Activated T-helper 17 cell treated with anti-CD3 and anti-CD28 coated beads, Interleukin-2, amount 50 U/mL, for 72 hours (primary cell): ENCODE results near the gene FAM200A. TPM values are rescaled to one million over a fixed set of nuclear protein-coding genes. Genes with fewer than 3 reads are reported as not detected.
A peak's percentile ranks its signal among the peaks of the same experiment; 100 is the strongest.
"Not testable (repeated sequence)": the region's sequence is repeated elsewhere in the genome, so short reads cannot be mapped to it uniquely, and the experiment has no call there.

Source experiments
- ATAC-seq: fragments of 150-1000 bp; cut with Tn5 transposase; replicated peaks from 2 replicates; pipeline ENCODE4 v1.10.0; 2021; ENCODE audit warnings: mild to moderate bottlenecking, moderate library complexity
- H3K27ac Mint-ChIP-seq: one replicate; pipeline ENCODE4 v1.8.0; 2022; ENCODE audit warnings: mixed read lengths
- H3K27me3 Mint-ChIP-seq: one replicate; pipeline ENCODE4 v1.8.0; 2022; ENCODE audit warnings: mixed read lengths
- H3K36me3 Mint-ChIP-seq: one replicate; pipeline ENCODE4 v1.8.0; 2022; ENCODE audit warnings: low read depth, mild to moderate bottlenecking, mixed read lengths
- H3K4me1 Mint-ChIP-seq: one replicate; pipeline ENCODE4 v1.8.0; 2022; ENCODE audit warnings: mixed read lengths
- H3K4me3 Mint-ChIP-seq: one replicate; pipeline ENCODE4 v1.8.0; 2022; ENCODE audit warnings: mild to moderate bottlenecking, mixed read lengths
- H3K9me3 Mint-ChIP-seq: one replicate; pipeline ENCODE4 v1.8.0; 2022; ENCODE audit warnings: mixed read lengths
- total RNA-seq, 2 donors: library from RNA; stranded (reverse); gene quantifications; one replicate each; pipeline ENCODE4 v1.2.3, GENCODE V29; 2022

Gene FAM200A
- 1 to 10 TPM; 2.7 to 5.5 TPM for total RNA-seq

- peak; percentile 100 for ATAC-seq
- Mint-ChIP-seq H3K4me1 (peaks cover 21% of the 10 kb centered on the region), H3K4me3 (peak within 1 kb of the TSS; percentile 98), H3K9me3 (no peaks in the 10 kb centered on the region), H3K36me3 (peaks cover 61% of the 10 kb centered on the region), H3K27ac (peak within 1 kb of the TSS; percentile 99), H3K27me3 (no peaks in the 10 kb centered on the region)
Observed at GRCh38 chr7:99551767-99552463, at the start of gene FAM200A. Gene FAM200A, minus strand, starts transcription at chr7:99552114. Its CDS starts 3,707 bp downstream, at chr7:99548407.

DNA sequence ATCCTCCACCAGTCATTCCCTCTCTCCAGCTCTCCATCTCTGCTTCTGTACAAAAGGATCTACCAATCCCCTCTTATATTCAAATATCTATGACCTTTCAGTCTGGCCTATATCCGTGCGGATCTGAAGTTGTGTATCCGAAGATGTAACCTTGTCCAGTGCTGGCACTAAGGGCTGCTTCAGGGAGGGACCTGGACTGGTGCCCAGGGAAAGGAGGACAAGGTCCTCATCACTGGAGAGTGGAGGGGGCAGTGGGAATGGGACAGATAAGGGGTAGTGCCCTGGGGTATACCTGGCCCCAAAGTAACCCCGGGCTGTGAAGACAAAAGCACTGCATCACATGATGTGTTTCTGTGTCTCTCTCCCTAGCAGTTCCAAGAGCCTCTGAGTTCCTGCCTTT, 47.9 kb upstream of the FAM200A start:
- Mint-ChIP-seq H3K36me3 (no peaks in the 10 kb centered on the region), H3K4me3 (no peak overlapping the region), H3K9me3 (no peaks in the 10 kb centered on the region), H3K27ac (no peak overlapping the region), H3K27me3 (no peaks in the 10 kb centered on the region), H3K4me1 (no peaks in the 10 kb centered on the region)
- no peak for ATAC-seq

GRCh38 chr7:99597762-99598501, 46.0 kb upstream of the FAM200A start, which contains the start of gene TMEM225B:
Gene TMEM225B, plus strand, starts transcription at chr7:99598267. Its CDS starts 6,122 bp downstream, at chr7:99604389.
- no peak within 1 kb of the TSS for H3K4me3 Mint-ChIP-seq
- H3K9me3 Mint-ChIP-seq: no peaks in the 10 kb centered on the region
- peak; percentile 15 for ATAC-seq
- no peak within 1 kb of the TSS for H3K27ac Mint-ChIP-seq
- no peaks in the 10 kb centered on the region for H3K27me3 Mint-ChIP-seq
- H3K36me3 Mint-ChIP-seq: no peaks in the 10 kb centered on the region
- no peaks in the 10 kb centered on the region for H3K4me1 Mint-ChIP-seq

DNA sequence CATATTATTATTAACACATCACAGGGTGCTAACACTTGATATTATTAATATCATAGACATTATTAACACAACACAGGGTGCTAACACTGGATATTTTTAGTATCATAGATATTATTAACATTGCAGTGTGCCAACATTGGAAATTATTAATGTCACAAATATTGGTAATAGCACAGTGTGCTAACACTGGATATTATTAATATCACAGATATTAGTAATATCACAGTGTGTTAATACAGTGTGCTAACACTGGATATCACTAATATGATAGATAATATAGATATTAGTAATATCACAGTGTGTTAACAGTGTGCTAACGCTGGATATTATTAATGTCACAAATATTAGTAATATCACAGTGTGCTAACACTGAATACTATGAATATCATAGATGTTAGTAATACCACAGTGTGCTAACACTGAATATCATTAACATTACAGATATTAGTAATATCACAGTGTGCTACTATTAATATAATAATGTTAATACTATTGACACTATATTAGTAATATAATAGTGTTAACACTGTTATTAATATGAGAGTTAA, 44.6 kb upstream of the FAM200A start:
- Mint-ChIP-seq H3K4me1 (no peaks in the 10 kb centered on the region), H3K36me3 (no peaks in the 10 kb centered on the region), H3K4me3 (no peak overlapping the region)

DNA sequence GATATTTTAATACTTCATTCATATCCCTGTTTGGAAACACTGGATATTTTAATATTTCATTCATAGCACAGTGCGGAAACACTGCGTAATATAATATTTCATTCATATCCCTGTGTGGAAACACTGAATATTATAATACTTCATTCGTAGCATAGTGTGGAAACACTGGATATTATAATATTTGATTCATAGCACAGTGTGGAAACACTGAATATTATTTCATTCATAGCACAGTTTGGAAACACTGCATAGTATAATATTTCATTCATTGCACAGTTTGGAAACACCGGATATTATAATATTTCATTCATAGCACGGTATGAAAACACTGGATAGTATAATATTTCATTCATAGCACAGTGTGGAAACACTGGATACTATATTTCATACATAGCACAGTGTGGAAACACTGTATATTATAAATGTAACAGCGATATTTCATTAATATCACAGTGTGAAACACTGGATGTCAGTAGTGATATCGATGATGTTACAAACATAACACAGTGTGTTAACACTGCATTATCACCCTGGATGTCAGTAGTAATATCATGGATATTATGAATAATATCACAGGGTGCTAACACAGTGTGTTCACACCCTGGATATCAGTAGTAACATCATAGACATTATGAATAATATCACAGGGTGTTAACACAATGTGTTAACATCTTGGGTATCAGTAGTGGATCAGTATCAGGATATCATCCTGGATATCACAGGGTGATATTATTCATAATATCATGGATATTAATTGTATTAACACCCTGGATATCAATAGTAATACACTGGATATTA, 43.2 kb upstream of the FAM200A start:
- ATAC-seq: peak; percentile 74
- H3K4me3 Mint-ChIP-seq: no peak overlapping the region
- no peaks in the 10 kb centered on the region for H3K27me3 Mint-ChIP-seq
- no peak overlapping the region for H3K27ac Mint-ChIP-seq
- H3K4me1 Mint-ChIP-seq: no peaks in the 10 kb centered on the region
- H3K9me3 Mint-ChIP-seq: no peaks in the 10 kb centered on the region
- no peaks in the 10 kb centered on the region for H3K36me3 Mint-ChIP-seq

More for the DNA sequence above, 44.6 kb upstream of the FAM200A start:
- Mint-ChIP-seq H3K27me3 (no peaks in the 10 kb centered on the region), H3K9me3 (no peaks in the 10 kb centered on the region), H3K27ac (no peak overlapping the region)
- ATAC-seq: no peak

DNA sequence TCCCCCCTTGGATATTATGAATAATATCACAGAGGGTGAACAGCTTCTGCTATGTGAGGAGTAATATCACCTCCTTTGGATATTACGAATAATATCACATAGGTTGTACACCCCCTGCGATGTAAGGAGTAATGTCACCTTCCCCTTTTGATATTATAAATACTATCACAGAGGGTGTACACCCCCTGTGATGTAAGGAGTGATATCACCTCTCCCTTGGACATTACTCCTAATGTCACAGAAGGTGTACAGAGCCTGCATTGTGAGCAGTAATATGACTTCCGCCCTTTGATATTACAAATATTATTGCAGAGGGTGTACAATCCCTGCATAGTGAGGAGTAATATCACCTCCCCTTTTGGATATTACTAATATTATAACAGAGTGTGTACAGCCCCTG, 37.0 kb upstream of the FAM200A start:
- ATAC-seq: peak; percentile 42
- Mint-ChIP-seq H3K27ac (no peak overlapping the region), H3K4me3 (no peak overlapping the region), H3K9me3 (no peaks in the 10 kb centered on the region), H3K4me1 (no peaks in the 10 kb centered on the region), H3K36me3 (no peaks in the 10 kb centered on the region), H3K27me3 (no peaks in the 10 kb centered on the region)

DNA sequence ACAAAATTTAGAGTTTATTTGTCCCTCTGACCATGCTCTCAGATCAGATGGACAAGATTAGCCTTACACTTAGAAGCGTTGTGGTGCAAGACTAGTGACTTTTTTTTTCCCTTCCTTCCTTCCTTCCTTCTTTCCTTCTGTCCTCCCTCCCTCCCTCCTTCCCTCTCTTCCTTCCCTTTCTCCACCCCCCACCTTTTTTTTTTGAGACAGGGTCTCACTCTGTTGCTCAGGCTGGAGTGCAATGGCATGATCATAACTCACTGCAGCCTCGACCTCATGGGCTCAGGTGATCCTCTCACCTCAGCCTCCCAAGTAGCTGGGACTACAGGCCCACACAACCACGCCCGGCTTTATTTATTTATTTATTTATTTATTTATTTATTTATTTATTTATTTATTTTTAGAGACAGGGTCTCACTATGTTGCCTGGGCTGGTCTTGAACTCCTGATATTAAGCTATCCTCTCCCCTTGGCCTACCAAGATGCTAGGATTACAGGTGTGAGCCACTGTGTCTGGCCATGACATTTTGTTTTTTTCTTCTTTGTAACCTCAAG, 28.9 kb upstream of the FAM200A start:
- Mint-ChIP-seq H3K4me3 (peak overlapping the region; percentile 88), H3K27ac (peak overlapping the region; percentile 65)
- not testable (repeated sequence) for H3K27me3 Mint-ChIP-seq, H3K4me1 Mint-ChIP-seq, H3K9me3 Mint-ChIP-seq, ATAC-seq, H3K36me3 Mint-ChIP-seq

GRCh38 chr7:99579956-99580777, 28.3 kb upstream of the FAM200A start:
- Mint-ChIP-seq H3K27ac (peak overlapping the region; percentile 65), H3K4me1 (peaks cover 8% of the 10 kb centered on the region), H3K4me3 (peak overlapping the region; percentile 88), H3K27me3 (no peaks in the 10 kb centered on the region), H3K9me3 (no peaks in the 10 kb centered on the region), H3K36me3 (no peaks in the 10 kb centered on the region)
- ATAC-seq: peak; percentile 70

DNA sequence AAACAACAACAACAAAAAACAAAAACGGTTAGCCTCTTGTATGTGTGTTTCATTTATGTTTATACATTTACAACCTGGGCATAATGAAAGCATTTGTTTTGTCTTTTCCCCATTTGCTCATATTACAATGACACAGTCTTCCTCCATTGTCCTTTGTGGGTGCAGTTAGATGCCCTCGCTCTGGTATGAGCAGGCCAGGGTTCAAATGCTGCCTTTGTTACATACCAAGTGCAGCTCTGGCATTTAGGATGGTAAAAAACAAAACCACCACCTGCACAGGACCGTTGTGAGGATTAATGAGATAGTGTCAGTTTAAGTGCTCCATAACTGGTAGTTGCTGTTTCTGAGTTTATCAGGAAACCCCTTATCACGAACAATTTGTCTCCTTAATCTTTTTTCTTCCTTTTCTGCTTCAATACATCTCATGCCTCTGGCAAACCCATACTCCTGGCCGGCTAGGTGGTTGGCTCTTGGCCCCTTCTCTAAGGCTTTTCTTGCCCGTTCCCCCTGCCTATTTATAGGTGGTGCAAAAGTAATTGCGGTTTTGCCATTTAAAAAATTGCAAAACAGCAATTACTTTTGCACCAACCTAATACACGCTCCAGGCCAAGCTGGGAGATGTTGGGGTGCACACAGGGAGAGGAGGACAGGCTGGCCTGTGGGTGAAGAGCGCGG, 27.5 kb upstream of the FAM200A start:
- H3K4me3 Mint-ChIP-seq: peak overlapping the region; percentile 88
- no peaks in the 10 kb centered on the region for H3K36me3 Mint-ChIP-seq
- H3K27ac Mint-ChIP-seq: no peak overlapping the region
- no peaks in the 10 kb centered on the region for H3K9me3 Mint-ChIP-seq
- ATAC-seq: no peak
- H3K4me1 Mint-ChIP-seq: peaks cover 8% of the 10 kb centered on the region
- H3K27me3 Mint-ChIP-seq: no peaks in the 10 kb centered on the region

DNA sequence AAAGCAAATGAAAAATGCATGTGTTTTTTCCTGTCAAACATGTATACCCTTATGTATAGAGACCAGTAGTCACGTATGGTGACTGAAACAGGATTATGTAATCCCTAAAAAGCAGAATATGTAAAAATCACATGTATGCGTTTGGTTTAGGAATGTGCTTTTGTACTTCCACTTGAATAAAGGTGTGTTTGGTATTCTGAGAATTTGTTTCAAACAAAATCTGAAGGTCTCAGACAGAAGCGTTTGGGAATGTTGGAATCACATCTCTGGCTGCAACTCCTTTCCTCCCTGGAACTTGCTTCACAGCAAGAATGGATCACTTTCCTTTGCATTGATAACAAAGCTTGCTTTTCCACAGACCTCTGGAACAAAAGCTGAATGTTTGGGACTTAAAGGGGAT, 24.3 kb upstream of the FAM200A start:
- H3K27ac Mint-ChIP-seq: no peak overlapping the region
- no peak for ATAC-seq
- peaks cover 28% of the 10 kb centered on the region for H3K36me3 Mint-ChIP-seq
- H3K9me3 Mint-ChIP-seq: no peaks in the 10 kb centered on the region
- peaks cover 7% of the 10 kb centered on the region for H3K4me1 Mint-ChIP-seq
- no peaks in the 10 kb centered on the region for H3K27me3 Mint-ChIP-seq
- H3K4me3 Mint-ChIP-seq: no peak overlapping the region

DNA sequence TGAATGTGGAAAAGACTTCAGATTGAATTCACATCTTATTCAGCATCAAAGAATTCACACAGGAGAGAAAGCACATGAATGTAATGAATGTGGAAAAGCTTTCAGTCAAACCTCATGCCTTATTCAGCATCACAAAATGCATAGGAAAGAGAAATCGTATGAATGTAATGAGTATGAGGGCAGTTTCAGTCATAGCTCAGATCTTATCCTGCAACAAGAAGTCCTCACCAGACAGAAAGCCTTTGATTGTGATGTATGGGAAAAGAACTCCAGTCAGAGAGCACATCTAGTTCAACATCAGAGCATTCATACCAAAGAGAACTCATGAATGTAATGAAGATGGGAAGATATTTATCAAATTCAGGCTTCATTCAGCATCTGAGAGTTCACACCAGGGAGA, 21.3 kb upstream of the FAM200A start:
- Mint-ChIP-seq H3K27me3 (no peaks in the 10 kb centered on the region), H3K27ac (no peak overlapping the region), H3K4me3 (no peak overlapping the region), H3K4me1 (no peaks in the 10 kb centered on the region), H3K9me3 (no peaks in the 10 kb centered on the region), H3K36me3 (peaks cover 58% of the 10 kb centered on the region)
- ATAC-seq: no peak

- Mint-ChIP-seq H3K36me3 (peaks cover 73% of the 10 kb centered on the region), H3K4me1 (no peaks in the 10 kb centered on the region), H3K4me3 (no peak overlapping the region), H3K9me3 (no peaks in the 10 kb centered on the region), H3K27ac (no peak overlapping the region), H3K27me3 (no peaks in the 10 kb centered on the region)
- no peak for ATAC-seq
Observed at GRCh38 chr7:99571768-99572167, 19.9 kb upstream of the FAM200A start.

- H3K9me3 Mint-ChIP-seq, ATAC-seq, H3K27me3 Mint-ChIP-seq, H3K27ac Mint-ChIP-seq, H3K4me3 Mint-ChIP-seq: not testable (repeated sequence)
- Mint-ChIP-seq H3K36me3 (peaks cover 100% of the 10 kb centered on the region), H3K4me1 (peaks cover 11% of the 10 kb centered on the region)
Observed at GRCh38 chr7:99568770-99569169, 16.9 kb upstream of the FAM200A start.
